ENCODE data around the gene ALKBH3.

The ALKBH3 gene

GRCh38 chr11:43927925-43928707 lies 47.5 kb downstream of the ALKBH3 start:
- in situ Hi-C loops (cut with HindIII; ENCODE audit: low pct_unique_long_range_greater_than_20kb, low sequenced_read_pairs) = no loop called here
- DNase-seq (ENCODE audit: low read depth in 1 of 2, low spot score in 1 of 2) = no peak
- TF ChIP-seq JUND (IDR thresholded peaks at IDR 0.05; ENCODE audit: low read depth) = no peak

DNA sequence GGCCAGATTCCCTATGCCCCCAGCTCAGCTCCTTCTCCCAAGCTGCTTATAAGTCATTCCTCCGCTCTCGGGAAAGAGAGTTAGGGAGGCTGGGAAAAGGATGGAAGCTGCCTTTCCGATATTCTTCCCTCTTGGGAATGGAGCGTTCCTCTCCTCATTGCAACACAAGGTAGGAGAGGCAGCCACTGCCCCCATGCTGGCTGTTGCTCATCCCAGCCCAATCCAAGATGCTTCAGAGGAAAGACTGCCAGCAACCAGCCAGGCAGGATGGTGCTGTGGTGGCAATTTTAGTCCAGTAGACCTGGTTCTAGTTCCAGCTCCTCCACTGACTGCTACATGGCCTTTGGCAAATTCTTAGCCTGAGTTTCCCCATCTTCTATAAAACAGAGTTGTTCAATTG lies 48.1 kb downstream of the ALKBH3 start:
- no peak for DNase-seq (ENCODE audit: low read depth in 1 of 2, low spot score in 1 of 2)
- in situ Hi-C loops (cut with HindIII; ENCODE audit: low pct_unique_long_range_greater_than_20kb, low sequenced_read_pairs) = no loop called here
- TF ChIP-seq JUND (IDR thresholded peaks at IDR 0.05; ENCODE audit: low read depth) = no peak

GRCh38 chr11:43930868-43931716 lies 50.5 kb downstream of the ALKBH3 start:
- no peak for DNase-seq (ENCODE audit: low read depth in 1 of 2, low spot score in 1 of 2)
- in situ Hi-C loops (cut with HindIII; ENCODE audit: low pct_unique_long_range_greater_than_20kb, low sequenced_read_pairs) = no loop called here
- no peak for TF ChIP-seq JUND (IDR thresholded peaks at IDR 0.05; ENCODE audit: low read depth)

DNA sequence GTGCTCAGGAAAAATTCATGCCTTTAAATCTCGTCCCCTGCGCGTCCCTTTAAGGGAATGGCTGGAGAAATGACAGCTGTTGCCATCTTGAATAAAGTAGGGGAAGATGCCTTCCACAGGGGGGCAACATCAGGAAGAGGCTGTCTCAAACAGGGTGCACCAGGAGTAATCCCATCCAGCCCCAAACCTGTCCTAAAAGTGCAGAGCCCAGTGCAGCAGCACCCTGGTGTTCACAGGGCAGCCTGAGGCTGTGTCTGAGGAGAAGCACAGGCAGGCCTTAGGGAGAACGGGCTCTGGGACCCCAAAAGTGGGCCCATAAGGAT lies 51.0 kb downstream of the ALKBH3 start:
- no peak for DNase-seq (ENCODE audit: low read depth in 1 of 2, low spot score in 1 of 2)
- TF ChIP-seq JUND (IDR thresholded peaks at IDR 0.05; ENCODE audit: low read depth) = no peak
- in situ Hi-C loops (cut with HindIII; ENCODE audit: low pct_unique_long_range_greater_than_20kb, low sequenced_read_pairs) = no loop called here

DNA sequence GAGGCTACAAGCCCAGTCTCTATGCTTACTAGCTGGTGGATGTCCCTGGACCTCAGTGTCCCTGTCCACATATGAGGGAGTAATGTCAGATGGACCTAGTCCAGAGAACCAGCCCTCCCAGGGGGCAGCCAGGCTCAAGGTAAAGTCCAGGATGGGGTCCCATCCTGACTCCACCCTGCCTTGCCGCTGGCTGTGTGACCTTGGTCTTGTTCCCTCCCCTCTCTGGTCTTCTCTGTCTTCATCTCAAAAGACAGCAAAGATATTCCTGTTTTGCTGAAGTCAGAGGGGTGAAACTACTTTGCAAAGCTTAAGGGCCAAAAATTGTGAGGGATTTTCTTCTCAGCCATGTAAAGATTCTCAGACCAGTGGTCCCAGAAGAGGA lies 52.6 kb downstream of the ALKBH3 start:
- in situ Hi-C loops (cut with HindIII; ENCODE audit: low pct_unique_long_range_greater_than_20kb, low sequenced_read_pairs) = no loop called here
- no peak for TF ChIP-seq JUND (IDR thresholded peaks at IDR 0.05; ENCODE audit: low read depth)

GRCh38 chr11:43933608-43934551 lies 53.2 kb downstream of the ALKBH3 start:
- no peak for TF ChIP-seq JUND (IDR thresholded peaks at IDR 0.05; ENCODE audit: low read depth)
- DNase-seq (ENCODE audit: low read depth in 1 of 2, low spot score in 1 of 2) = no peak
- in situ Hi-C loops (cut with HindIII; ENCODE audit: low pct_unique_long_range_greater_than_20kb, low sequenced_read_pairs) = no loop called here

More for the DNA sequence above, 52.6 kb downstream of the ALKBH3 start:
- DNase-seq (ENCODE audit: low read depth in 1 of 2, low spot score in 1 of 2) = no peak

GRCh38 chr11:43934601-43935423 lies 54.2 kb downstream of the ALKBH3 start:
- in situ Hi-C loops (cut with HindIII; ENCODE audit: low pct_unique_long_range_greater_than_20kb, low sequenced_read_pairs) = no loop called here
- no peak for DNase-seq (ENCODE audit: low read depth in 1 of 2, low spot score in 1 of 2)

GRCh38 chr11:43935424-43935979 lies 54.9 kb downstream of the ALKBH3 start:
- no peak for TF ChIP-seq JUND (IDR thresholded peaks at IDR 0.05; ENCODE audit: low read depth)
- DNase-seq (ENCODE audit: low read depth in 1 of 2, low spot score in 1 of 2) = no peak
- in situ Hi-C loops (cut with HindIII; ENCODE audit: low pct_unique_long_range_greater_than_20kb, low sequenced_read_pairs) = no loop called here

More at GRCh38 chr11:43934601-43935423, 54.2 kb downstream of the ALKBH3 start:
- no peak for TF ChIP-seq JUND (IDR thresholded peaks at IDR 0.05; ENCODE audit: low read depth)

DNA sequence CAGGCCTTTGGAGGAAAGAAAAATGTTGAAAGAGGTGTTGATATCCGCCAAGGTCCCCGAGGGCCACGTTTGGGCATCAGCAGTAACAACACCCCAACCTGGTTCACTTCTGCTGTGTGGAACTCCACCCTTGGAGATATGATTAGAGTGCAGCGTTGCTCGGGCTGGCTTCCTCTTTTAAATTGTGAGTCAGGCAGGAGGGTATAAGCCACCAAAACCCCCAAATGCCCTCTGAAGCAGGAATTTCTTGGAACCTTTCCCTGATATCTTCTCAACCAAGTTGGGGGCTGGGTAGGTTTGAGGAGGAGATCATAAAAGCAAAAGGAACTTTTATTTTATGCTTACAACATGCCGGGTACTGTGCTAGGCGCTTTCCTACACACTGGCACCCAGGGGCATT lies 55.4 kb downstream of the ALKBH3 start:
- DNase-seq (ENCODE audit: low read depth in 1 of 2, low spot score in 1 of 2) = no peak
- in situ Hi-C loops (cut with HindIII; ENCODE audit: low pct_unique_long_range_greater_than_20kb, low sequenced_read_pairs) = no loop called here
- no peak for TF ChIP-seq JUND (IDR thresholded peaks at IDR 0.05; ENCODE audit: low read depth)

- DNase-seq (ENCODE audit: low read depth in 1 of 2, low spot score in 1 of 2) = no peak
- in situ Hi-C loops (cut with HindIII; ENCODE audit: low pct_unique_long_range_greater_than_20kb, low sequenced_read_pairs) = no loop called here
- TF ChIP-seq JUND (IDR thresholded peaks at IDR 0.05; ENCODE audit: low read depth) = no peak
Observed at GRCh38 chr11:43937434-43938411, 57.1 kb downstream of the ALKBH3 start.

All from T47D (cell line).